GM13976 (cell line): Measurements from ENCODE around the gene POU6F2.

Experiments
- DNase-seq: peaks from one replicate; pipeline ENCODE4 v3.0.0; 2012; ENCODE audit warnings: low spot score
- in situ Hi-C: fragments of 300-500 bp; cut with MboI; formaldehyde crosslinking; loops from one replicate; pipeline ENCODE4 v1.12.0; 2022; ENCODE audit warnings: low sequenced_read_pairs, mixed read lengths, inconsistent platforms; ENCODE audit not compliant: unreplicated experiment
- TF ChIP-seq, protein P1 (sequence below): IDR thresholded peaks from 2 replicates; pipeline ENCODE4 v1.5.1; 2012; ENCODE audit warnings: borderline replicate concordance, mild to moderate bottlenecking; ENCODE audit not compliant: insufficient read depth; ENCODE audit errors: extremely low read depth, missing control alignments, control extremely low read depth

The POU6F2 gene

DNA sequence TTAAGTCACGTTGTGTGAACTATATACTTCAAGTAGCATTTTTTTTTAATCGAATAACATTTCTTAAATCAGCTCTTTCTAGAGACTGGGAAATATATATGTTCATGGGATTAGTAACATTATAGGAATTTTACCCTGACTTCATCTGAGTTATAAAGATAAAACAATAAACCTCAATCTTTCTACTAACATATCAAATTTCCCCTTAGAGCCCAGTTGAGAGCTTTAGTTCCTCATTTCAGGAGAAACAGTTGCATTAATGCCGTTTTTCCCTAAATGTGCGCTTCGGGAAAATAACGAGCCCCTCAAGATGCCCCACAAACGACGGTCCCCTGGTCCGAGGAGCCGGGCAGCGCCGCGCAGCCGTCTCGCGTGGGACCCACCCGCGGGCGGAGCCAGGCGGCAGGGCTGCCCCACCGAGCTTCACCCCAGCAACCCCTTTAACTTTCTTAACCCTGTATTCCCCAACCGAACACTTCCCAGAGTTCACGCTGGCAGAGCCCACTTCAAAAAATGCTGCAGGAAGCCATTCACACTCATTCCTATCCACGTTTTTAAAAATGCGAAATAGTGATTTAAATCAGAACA, 436.0 kb downstream of the POU6F2 start:
- TF ChIP-seq, protein P1, sequence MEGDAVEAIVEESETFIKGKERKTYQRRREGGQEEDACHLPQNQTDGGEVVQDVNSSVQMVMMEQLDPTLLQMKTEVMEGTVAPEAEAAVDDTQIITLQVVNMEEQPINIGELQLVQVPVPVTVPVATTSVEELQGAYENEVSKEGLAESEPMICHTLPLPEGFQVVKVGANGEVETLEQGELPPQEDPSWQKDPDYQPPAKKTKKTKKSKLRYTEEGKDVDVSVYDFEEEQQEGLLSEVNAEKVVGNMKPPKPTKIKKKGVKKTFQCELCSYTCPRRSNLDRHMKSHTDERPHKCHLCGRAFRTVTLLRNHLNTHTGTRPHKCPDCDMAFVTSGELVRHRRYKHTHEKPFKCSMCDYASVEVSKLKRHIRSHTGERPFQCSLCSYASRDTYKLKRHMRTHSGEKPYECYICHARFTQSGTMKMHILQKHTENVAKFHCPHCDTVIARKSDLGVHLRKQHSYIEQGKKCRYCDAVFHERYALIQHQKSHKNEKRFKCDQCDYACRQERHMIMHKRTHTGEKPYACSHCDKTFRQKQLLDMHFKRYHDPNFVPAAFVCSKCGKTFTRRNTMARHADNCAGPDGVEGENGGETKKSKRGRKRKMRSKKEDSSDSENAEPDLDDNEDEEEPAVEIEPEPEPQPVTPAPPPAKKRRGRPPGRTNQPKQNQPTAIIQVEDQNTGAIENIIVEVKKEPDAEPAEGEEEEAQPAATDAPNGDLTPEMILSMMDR, result no peak
- no peak for DNase-seq
- in situ Hi-C loops, result no loop called here

DNA sequence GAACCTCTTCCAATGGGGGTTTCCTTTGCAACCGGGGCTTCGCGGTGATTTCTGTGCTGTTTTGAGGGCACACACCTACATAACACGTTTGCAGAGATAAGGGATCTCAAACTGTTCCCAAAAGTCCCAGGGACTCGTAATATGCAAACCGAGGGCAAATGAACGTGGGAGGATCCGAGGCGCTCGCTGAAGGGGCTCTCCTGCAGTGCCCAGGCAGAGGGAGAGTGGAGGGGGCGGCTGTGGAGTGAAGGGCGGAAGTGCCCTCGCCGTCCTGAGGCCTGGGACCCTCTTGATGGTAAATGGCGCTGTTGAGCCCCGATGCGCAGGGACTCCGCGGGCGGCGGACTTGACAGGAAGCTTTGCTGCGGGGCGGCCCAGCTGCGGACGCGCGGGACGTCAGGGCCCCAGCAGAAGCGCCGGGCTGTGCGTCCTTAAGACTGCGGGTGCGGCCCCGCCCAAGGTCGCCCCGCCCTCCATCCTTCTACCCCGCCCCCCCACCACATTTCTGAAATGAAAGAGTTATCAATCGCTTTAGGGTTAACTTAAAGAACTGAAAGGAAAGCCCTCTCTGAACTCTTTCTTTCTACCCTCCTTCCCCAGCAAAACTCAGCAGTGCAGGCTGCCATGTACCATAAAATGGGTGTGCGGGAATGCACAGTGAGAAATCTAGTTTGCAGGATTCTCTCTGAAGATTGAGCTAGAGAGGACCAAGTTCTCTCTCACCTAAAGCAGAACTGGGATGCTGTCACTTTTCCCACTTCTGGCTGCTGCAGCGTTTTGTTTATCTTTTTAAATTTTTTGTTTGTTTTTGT, 436.7 kb downstream of the POU6F2 start:
- in situ Hi-C loops, result no loop called here
- peak; percentile 69 for DNase-seq
- TF ChIP-seq, protein P1, result peak; percentile 15

DNA sequence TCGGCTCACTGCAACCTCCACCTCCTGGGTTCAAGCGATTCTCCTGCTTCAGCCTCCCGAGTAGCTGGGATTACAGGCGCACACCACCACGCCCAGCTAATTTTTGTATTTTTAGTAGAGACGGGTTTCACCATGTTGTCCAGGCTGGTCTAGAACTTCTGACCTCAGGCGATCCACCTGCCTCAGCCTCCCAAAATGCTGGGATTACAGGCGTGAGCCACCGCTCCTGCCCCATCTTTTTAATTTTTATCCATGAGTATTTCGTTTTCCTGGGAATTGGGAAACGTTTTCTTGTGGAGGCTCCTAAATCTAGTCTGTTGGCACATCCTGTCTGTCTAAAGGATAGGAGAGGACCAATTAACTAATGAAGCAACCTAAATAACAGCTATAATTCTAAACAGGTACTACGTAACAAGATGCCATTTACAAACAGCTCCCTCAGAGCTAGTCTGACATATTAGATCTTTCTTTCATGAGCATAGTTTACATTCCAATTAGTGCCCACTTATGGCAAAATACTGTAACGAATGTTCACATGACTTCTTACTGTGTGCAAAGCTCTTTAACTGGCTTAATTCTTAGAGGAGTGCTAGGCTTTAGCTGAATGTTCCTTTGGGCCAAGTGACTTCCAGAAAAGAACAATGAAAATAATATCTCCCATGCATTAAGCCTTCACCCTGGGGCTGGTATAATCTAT, 437.5 kb downstream of the POU6F2 start:
- in situ Hi-C loops, result no loop called here
- TF ChIP-seq, protein P1, result no peak

DNA sequence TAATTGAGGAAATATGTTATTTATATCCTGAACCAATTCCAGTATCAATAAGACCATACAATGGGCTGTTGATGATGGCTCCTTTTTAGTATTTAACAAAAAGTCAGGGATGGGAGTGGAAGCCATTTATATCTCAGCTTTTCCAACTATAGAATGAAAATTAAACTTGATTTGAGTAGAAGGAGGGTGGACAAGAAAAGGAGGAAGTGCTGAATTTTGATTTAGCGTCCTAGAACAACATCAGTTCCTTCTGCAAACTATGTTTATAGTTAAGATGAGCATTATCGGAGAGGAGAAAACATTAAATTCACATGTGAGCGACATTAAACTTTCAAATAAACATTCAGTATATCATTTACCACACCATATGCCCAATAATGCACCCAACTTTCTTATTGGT, 439.2 kb downstream of the POU6F2 start:
- in situ Hi-C loops, result no loop called here
- TF ChIP-seq, protein P1, result no peak
- no peak for DNase-seq

More for the DNA sequence above, 437.5 kb downstream of the POU6F2 start:
- DNase-seq, result no peak

DNA sequence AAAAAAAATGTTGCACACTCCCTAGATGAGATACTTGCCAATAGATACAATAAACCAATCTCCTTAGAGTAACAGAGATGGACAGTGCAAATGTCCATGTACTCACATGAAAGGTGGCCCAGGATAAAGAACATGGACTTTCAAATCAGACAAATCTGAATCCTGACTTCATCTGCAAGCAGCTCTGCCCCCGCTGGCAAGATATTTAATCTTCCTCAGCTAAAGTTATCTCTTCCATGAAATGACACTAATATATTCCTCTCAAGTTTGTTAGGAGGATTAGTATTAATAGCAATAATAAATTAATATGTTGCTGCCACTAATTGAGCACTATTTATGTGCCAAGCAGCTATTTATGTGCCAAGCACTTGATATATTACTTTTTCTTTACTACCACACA, 439.9 kb downstream of the POU6F2 start:
- DNase-seq, result no peak
- TF ChIP-seq, protein P1, result no peak
- in situ Hi-C loops, result no loop called here

DNA sequence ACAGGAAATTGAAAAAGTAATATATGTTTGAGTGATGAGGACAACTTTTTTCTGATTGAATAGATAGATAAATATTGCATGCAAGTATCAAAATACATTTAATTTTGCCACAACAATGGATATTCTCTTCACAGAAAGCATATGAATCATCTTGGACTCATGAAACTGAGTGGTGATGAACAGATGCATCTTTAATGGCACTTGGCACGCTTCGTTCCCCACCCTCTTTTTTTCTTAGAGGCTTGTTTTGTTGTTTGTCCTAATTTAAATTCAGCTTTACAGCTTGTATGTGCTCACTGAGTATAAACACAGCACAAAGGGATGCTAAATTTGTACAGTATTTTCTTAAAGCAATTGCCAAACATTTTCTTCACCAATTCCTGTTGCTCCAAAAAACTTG, 443.5 kb downstream of the POU6F2 start:
- TF ChIP-seq, protein P1, result no peak
- in situ Hi-C loops, result no loop called here
- no peak for DNase-seq
